ENCODE data around the gene TRNP1. TPM values are rescaled to one million over a fixed set of nuclear protein-coding genes. Genes with fewer than 3 reads are reported as not detected.
"Not testable (repeated sequence)": the region's sequence is repeated elsewhere in the genome, so short reads cannot be mapped to it uniquely, and the experiment has no call there.

Gene TRNP1
- total RNA-seq (ENCODE audit: insufficient read depth, low replicate concordance), result 12.0 TPM

- peak; percentile 78 for DNase-seq (ENCODE audit: low spot score)
Observed at GRCh38 chr1:26993237-26994019, at the start of gene TRNP1. TRNP1 (plus strand) TSS chr1:26993692; CDS start chr1:26993787, 95 bp downstream.

- DNase-seq (ENCODE audit: low spot score), result no peak
Observed at GRCh38 chr1:26945138-26945537, 48.4 kb upstream of the TRNP1 start.

- no peak for DNase-seq (ENCODE audit: low spot score)
Observed at GRCh38 chr1:26945728-26946127, 47.8 kb upstream of the TRNP1 start.

GRCh38 chr1:26946270-26946669 lies 47.2 kb upstream of the TRNP1 start:
- DNase-seq (ENCODE audit: low spot score), result no peak

GRCh38 chr1:26948725-26949057 lies 44.8 kb upstream of the TRNP1 start:
- not testable (repeated sequence) for DNase-seq (ENCODE audit: low spot score)

GRCh38 chr1:26949266-26949925 lies 44.1 kb upstream of the TRNP1 start:
- DNase-seq (ENCODE audit: low spot score), result peak; percentile 35

- no peak for DNase-seq (ENCODE audit: low spot score)
Observed at GRCh38 chr1:26949926-26950319, 43.6 kb upstream of the TRNP1 start.

- no peak for DNase-seq (ENCODE audit: low spot score)
Observed at GRCh38 chr1:26950602-26951001, 42.9 kb upstream of the TRNP1 start.

GRCh38 chr1:26951216-26951615 lies 42.3 kb upstream of the TRNP1 start:
- DNase-seq (ENCODE audit: low spot score), result no peak

GRCh38 chr1:26951821-26952497 lies 41.5 kb upstream of the TRNP1 start:
- DNase-seq (ENCODE audit: low spot score), result no peak

GRCh38 chr1:26953374-26953773 lies 40.1 kb upstream of the TRNP1 start:
- no peak for DNase-seq (ENCODE audit: low spot score)

- DNase-seq (ENCODE audit: low spot score), result no peak
Observed at GRCh38 chr1:26956321-26956720, 37.2 kb upstream of the TRNP1 start.

GRCh38 chr1:26957306-26957705 lies 36.2 kb upstream of the TRNP1 start:
- no peak for DNase-seq (ENCODE audit: low spot score)

- no peak for DNase-seq (ENCODE audit: low spot score)
Observed at GRCh38 chr1:26959270-26959669, 34.2 kb upstream of the TRNP1 start.

GRCh38 chr1:26959722-26960624 lies 33.5 kb upstream of the TRNP1 start, which contains the start of gene KDF1:
KDF1 (minus strand) TSS chr1:26960468; CDS start chr1:26952380, 8,088 bp downstream.
- DNase-seq (ENCODE audit: low spot score), result peak; percentile 38

- no peak for DNase-seq (ENCODE audit: low spot score)
Observed at GRCh38 chr1:26960625-26960966, 32.9 kb upstream of the TRNP1 start.

GRCh38 chr1:26961826-26962225 lies 31.7 kb upstream of the TRNP1 start:
- no peak for DNase-seq (ENCODE audit: low spot score)

- no peak for DNase-seq (ENCODE audit: low spot score)
Observed at GRCh38 chr1:26965213-26965612, 28.3 kb upstream of the TRNP1 start.

GRCh38 chr1:26965628-26966027 lies 27.9 kb upstream of the TRNP1 start:
- no peak for DNase-seq (ENCODE audit: low spot score)

- DNase-seq (ENCODE audit: low spot score), result no peak
Observed at GRCh38 chr1:26970810-26971209, 22.7 kb upstream of the TRNP1 start.

- DNase-seq (ENCODE audit: low spot score), result no peak
Observed at GRCh38 chr1:26971590-26971989, 21.9 kb upstream of the TRNP1 start.

- DNase-seq (ENCODE audit: low spot score), result no peak
Observed at GRCh38 chr1:26972390-26972789, 21.1 kb upstream of the TRNP1 start.

Data from umbilical cord (tissue), 2 donors.